Panc1 (cell line): ENCODE results near the gene RPUSD3.

ENCODE experiments used
- CTCF ChIP-seq: fragments of 450-650 bp; IDR thresholded peaks from 2 replicates; pipeline ENCODE4 v1.5.1; 2017; ENCODE audit warnings: mild to moderate bottlenecking
- POLR2AphosphoS5 ChIP-seq: IDR thresholded peaks from 2 replicates; pipeline ENCODE4 v1.6.1; 2012; ENCODE audit warnings: mild to moderate bottlenecking, low read depth, low read length, moderate library complexity
- SIN3A ChIP-seq: IDR thresholded peaks from 2 replicates; pipeline ENCODE4 v1.6.1; 2012; ENCODE audit warnings: low read depth, mild to moderate bottlenecking, low read length, moderate library complexity, borderline replicate concordance; ENCODE audit not compliant: insufficient read depth
- TF ChIP-seq, protein P1 (sequence below), 2 experiments: IDR thresholded peaks; 2 replicates each; pipeline ENCODE4 v1.6.1; 2011 to 2012; ENCODE audit warnings: low read depth in 2 of 2, control low read depth in 1 of 2, low read length in 1 of 2, mild to moderate bottlenecking in 1 of 2, moderate library complexity in 1 of 2; ENCODE audit not compliant: insufficient read depth in 1 of 2

DNA sequence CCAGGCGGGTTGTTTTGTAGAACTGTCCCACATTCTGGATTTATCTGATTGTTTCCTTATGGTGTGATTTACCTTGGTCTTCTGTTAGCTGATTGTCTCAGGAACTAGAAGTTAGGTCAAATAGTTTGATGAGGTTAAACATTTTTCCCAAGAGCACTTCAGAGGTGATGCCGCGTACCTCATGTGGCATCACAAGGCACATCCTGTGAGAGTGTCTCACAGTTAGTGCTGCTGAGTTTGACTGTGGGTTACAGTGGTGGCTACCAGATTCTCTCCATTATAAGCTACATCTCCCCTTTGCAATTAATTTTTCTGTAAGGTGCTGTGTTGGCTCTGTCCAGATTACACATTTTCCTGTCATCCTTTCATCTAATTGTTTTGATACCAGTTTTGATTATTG lies 12.6 kb downstream of the RPUSD3 start:
- TF ChIP-seq POLR2AphosphoS5 (no peak), CTCF (no peak), SIN3A (no peak)
- TF ChIP-seq, protein P1, sequence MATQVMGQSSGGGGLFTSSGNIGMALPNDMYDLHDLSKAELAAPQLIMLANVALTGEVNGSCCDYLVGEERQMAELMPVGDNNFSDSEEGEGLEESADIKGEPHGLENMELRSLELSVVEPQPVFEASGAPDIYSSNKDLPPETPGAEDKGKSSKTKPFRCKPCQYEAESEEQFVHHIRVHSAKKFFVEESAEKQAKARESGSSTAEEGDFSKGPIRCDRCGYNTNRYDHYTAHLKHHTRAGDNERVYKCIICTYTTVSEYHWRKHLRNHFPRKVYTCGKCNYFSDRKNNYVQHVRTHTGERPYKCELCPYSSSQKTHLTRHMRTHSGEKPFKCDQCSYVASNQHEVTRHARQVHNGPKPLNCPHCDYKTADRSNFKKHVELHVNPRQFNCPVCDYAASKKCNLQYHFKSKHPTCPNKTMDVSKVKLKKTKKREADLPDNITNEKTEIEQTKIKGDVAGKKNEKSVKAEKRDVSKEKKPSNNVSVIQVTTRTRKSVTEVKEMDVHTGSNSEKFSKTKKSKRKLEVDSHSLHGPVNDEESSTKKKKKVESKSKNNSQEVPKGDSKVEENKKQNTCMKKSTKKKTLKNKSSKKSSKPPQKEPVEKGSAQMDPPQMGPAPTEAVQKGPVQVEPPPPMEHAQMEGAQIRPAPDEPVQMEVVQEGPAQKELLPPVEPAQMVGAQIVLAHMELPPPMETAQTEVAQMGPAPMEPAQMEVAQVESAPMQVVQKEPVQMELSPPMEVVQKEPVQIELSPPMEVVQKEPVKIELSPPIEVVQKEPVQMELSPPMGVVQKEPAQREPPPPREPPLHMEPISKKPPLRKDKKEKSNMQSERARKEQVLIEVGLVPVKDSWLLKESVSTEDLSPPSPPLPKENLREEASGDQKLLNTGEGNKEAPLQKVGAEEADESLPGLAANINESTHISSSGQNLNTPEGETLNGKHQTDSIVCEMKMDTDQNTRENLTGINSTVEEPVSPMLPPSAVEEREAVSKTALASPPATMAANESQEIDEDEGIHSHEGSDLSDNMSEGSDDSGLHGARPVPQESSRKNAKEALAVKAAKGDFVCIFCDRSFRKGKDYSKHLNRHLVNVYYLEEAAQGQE (IDR thresholded peaks at IDR 0.05; ENCODE audit: insufficient read depth in 1 of 2, low read depth in 2 of 2, low read length in 1 of 2), result no peak
